Tibial nerve (tissue), 3 donors: ENCODE data around the gene HPSE2.

ENCODE experiments used
- POLR2A ChIP-seq, 2 donors: fragments of 450-650 bp; IDR thresholded peaks; one replicate each; pipeline ENCODE4 v1.6.1; 2017; ENCODE audit warnings: antibody characterized with exemption in 2 of 2, mild to moderate bottlenecking in 2 of 2, moderate library complexity in 2 of 2
- TF ChIP-seq, protein P1 (sequence below), 5 experiments: fragments of 200-600 bp in 3 of 5; fragments of 450-650 bp in 2 of 5; sonication (generic) in 3 of 5; IDR thresholded peaks; one replicate each; pipeline ENCODE4 v1.5.1; 2016 to 2019; ENCODE audit warnings: antibody characterized with exemption in 5 of 5, mild to moderate bottlenecking in 3 of 5, moderate library complexity in 2 of 5

DNA sequence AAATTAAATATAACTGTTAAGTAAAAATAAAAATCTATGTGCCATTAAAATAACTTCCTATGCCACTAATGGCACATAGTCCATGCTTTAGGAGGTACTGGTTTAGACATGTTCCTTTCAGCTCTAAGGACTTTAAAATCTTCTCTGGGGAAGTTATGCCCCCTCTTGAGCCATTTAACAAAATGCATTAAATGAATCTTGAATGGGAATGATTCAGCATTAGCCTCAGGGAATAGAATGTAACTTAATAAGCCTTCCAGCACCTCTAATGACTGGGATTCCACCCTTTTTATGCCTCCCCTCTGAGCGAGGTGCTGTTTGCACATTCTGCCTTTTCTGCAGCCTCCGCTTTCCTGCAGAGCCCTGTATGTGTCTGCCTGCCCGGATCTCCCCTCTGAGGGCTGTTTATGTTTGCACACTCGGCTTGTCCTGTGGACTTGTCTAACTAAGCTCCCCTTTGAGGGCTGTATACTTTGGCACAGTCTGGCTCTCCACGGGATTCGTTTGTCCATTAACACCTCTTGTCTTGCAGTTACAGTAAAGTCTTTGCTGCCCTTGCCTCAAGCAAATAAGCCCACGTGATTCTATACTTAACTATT is 680.5 kb downstream of the HPSE2 start:
- TF ChIP-seq, protein P1, sequence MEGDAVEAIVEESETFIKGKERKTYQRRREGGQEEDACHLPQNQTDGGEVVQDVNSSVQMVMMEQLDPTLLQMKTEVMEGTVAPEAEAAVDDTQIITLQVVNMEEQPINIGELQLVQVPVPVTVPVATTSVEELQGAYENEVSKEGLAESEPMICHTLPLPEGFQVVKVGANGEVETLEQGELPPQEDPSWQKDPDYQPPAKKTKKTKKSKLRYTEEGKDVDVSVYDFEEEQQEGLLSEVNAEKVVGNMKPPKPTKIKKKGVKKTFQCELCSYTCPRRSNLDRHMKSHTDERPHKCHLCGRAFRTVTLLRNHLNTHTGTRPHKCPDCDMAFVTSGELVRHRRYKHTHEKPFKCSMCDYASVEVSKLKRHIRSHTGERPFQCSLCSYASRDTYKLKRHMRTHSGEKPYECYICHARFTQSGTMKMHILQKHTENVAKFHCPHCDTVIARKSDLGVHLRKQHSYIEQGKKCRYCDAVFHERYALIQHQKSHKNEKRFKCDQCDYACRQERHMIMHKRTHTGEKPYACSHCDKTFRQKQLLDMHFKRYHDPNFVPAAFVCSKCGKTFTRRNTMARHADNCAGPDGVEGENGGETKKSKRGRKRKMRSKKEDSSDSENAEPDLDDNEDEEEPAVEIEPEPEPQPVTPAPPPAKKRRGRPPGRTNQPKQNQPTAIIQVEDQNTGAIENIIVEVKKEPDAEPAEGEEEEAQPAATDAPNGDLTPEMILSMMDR (IDR thresholded peaks at IDR 0.05): no peak
- TF ChIP-seq POLR2A (IDR thresholded peaks at IDR 0.05): no peak
